ENCODE results near the gene SLC8A1. TPM values are rescaled to one million over a fixed set of nuclear protein-coding genes. Genes with fewer than 3 reads are reported as not detected.

SLC8A1 gene
- total and polyA plus RNA-seq, 2 donors (not counting 1 experiment from before 2014, with no cell fraction given), result 0.07 to 0.20 TPM

DNA sequence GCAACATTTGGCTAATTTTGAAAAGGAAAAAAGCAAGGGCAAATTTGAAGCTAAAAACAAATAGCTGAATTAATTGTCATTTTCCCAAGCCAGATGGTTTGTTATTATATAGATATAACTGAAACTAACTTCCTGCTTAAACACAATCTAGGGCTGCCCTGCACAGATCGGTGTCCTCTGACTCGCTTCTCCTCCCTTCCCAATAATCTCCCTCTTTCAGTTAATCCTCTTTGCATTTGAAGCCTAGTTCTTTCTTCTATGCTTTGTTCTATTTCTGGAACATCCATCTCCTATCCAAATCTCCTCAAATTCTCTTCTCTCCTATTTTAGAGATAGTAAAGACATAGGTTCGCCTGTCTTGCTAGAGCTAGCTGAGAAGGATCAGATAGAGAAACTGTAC lies 328.1 kb downstream of the SLC8A1 start:
- intact Hi-C loops (cut with micrococcal nuclease), result no loop called here
- DNase-seq (no peak), ATAC-seq (ENCODE audit: low read depth) (no peak)
- no peak overlapping the region for H3K4me3 Mint-ChIP-seq
- H3K4me3 ChIP-seq (ENCODE audit: control extremely low read depth in 1 of 5, extremely low read depth in 1 of 5, insufficient read depth in 1 of 5, low read depth in 2 of 5, low read length in 4 of 5), result no peak overlapping the region
- POLR2A ChIA-PET, result no interaction called here
- no peak overlapping the region for H3K4me2 ChIP-seq (replicated peaks; ENCODE audit: low read depth, low read length, poor library complexity, severe bottlenecking)
- no peaks in the 10 kb centered on the region for H3K36me3 ChIP-seq (replicated peaks in 1 of 2; ENCODE audit: control extremely low read depth in 1 of 2, control insufficient read depth in 1 of 2, extremely low read depth in 1 of 2, insufficient read depth in 2 of 2, low read length in 1 of 2)
- WGBS (ENCODE audit: insufficient coverage), result 100% methylated on average over 2 of the region's 3 CpGs
- no peak overlapping the region for H3K9ac ChIP-seq (ENCODE audit: low read length)
- H3K9me3 ChIP-seq (ENCODE audit: control extremely low read depth in 1 of 3, control insufficient read depth in 2 of 3, insufficient read depth in 1 of 3, low read length in 2 of 3), result no peaks in the 10 kb centered on the region
- CTCF ChIA-PET, result no interaction called here
- no peaks in the 10 kb centered on the region for H4K20me1 ChIP-seq (ENCODE audit: control insufficient read depth, insufficient read depth, low read length, poor library complexity, severe bottlenecking)
- H3K4me1 Mint-ChIP-seq, result no peaks in the 10 kb centered on the region
- no peaks in the 10 kb centered on the region for H3K4me1 ChIP-seq (ENCODE audit: control insufficient read depth in 2 of 2, insufficient read depth in 2 of 2, low read length in 2 of 2)
- H2AFZ ChIP-seq (ENCODE audit: insufficient read depth, low read depth, low read length, poor library complexity, severe bottlenecking), result no peak overlapping the region
- H3K27me3 Mint-ChIP-seq, result no peaks in the 10 kb centered on the region
- no peak overlapping the region for H3K27ac Mint-ChIP-seq
- H3K27me3 ChIP-seq (replicated peaks in 1 of 4; ENCODE audit: control extremely low read depth in 1 of 4, control insufficient read depth in 3 of 4, insufficient read depth in 4 of 4, low read length in 3 of 4), result no peaks in the 10 kb centered on the region
- TF ChIP-seq EZH2 (IDR thresholded peaks at IDR 0.05; ENCODE audit: borderline replicate concordance, insufficient read depth, low read depth, low read length, poor library complexity, severe bottlenecking), result no peak
- TF ChIP-seq, protein P1, sequence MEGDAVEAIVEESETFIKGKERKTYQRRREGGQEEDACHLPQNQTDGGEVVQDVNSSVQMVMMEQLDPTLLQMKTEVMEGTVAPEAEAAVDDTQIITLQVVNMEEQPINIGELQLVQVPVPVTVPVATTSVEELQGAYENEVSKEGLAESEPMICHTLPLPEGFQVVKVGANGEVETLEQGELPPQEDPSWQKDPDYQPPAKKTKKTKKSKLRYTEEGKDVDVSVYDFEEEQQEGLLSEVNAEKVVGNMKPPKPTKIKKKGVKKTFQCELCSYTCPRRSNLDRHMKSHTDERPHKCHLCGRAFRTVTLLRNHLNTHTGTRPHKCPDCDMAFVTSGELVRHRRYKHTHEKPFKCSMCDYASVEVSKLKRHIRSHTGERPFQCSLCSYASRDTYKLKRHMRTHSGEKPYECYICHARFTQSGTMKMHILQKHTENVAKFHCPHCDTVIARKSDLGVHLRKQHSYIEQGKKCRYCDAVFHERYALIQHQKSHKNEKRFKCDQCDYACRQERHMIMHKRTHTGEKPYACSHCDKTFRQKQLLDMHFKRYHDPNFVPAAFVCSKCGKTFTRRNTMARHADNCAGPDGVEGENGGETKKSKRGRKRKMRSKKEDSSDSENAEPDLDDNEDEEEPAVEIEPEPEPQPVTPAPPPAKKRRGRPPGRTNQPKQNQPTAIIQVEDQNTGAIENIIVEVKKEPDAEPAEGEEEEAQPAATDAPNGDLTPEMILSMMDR (IDR thresholded peaks at IDR 0.05), result no peak
- H3K9me3 Mint-ChIP-seq (ENCODE audit: insufficient read depth), result no peaks in the 10 kb centered on the region
- H3K79me2 ChIP-seq (ENCODE audit: control insufficient read depth, insufficient read depth, low read length), result no peaks in the 10 kb centered on the region
- no peak overlapping the region for H3K27ac ChIP-seq (ENCODE audit: low read length in 2 of 2)

DNA sequence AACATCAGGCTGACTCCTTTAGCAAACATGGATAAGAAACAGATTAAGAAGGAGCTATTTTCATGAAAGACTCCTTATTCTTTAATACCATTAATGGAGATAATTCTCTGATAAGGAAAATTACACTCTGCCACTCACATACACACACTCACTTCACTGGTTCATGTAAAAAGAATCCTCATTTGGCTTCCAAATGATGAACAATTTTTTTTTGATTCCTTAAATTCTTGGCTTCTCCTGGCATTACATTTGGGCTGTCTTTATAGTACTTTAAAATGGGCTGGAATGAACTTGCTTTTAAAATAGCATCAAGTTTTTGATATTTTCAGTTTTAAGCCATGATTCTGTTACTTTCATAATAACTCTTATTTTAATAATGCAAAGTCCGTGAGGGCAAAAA lies 328.6 kb downstream of the SLC8A1 start:
- ChIA-PET POLR2A (no interaction called here), CTCF (no interaction called here)
- Histone ChIP-seq H3K4me2 (replicated peaks; ENCODE audit: low read depth, low read length, poor library complexity, severe bottlenecking) (no peak overlapping the region), H4K20me1 (ENCODE audit: control insufficient read depth, insufficient read depth, low read length, poor library complexity, severe bottlenecking) (no peaks in the 10 kb centered on the region), H3K27me3 (replicated peaks in 1 of 4; ENCODE audit: control extremely low read depth in 1 of 4, control insufficient read depth in 3 of 4, insufficient read depth in 4 of 4, low read length in 3 of 4) (no peaks in the 10 kb centered on the region), H3K9ac (ENCODE audit: low read length) (no peak overlapping the region), H3K4me1 (ENCODE audit: control insufficient read depth in 2 of 2, insufficient read depth in 2 of 2, low read length in 2 of 2) (no peaks in the 10 kb centered on the region), H3K36me3 (replicated peaks in 1 of 2; ENCODE audit: control extremely low read depth in 1 of 2, control insufficient read depth in 1 of 2, extremely low read depth in 1 of 2, insufficient read depth in 2 of 2, low read length in 1 of 2) (no peaks in the 10 kb centered on the region), H3K9me3 (ENCODE audit: control extremely low read depth in 1 of 3, control insufficient read depth in 2 of 3, insufficient read depth in 1 of 3, low read length in 2 of 3) (no peaks in the 10 kb centered on the region), H2AFZ (ENCODE audit: insufficient read depth, low read depth, low read length, poor library complexity, severe bottlenecking) (no peak overlapping the region), H3K4me3 (ENCODE audit: control extremely low read depth in 1 of 5, extremely low read depth in 1 of 5, insufficient read depth in 1 of 5, low read depth in 2 of 5, low read length in 4 of 5) (no peak overlapping the region), H3K27ac (ENCODE audit: low read length in 2 of 2) (no peak overlapping the region), H3K79me2 (ENCODE audit: control insufficient read depth, insufficient read depth, low read length) (no peaks in the 10 kb centered on the region)
- intact Hi-C loops (cut with micrococcal nuclease), result no loop called here
- Mint-ChIP-seq H3K27ac (no peak overlapping the region), H3K9me3 (ENCODE audit: insufficient read depth) (no peaks in the 10 kb centered on the region), H3K27me3 (no peaks in the 10 kb centered on the region), H3K4me3 (no peak overlapping the region), H3K4me1 (no peaks in the 10 kb centered on the region)
- WGBS (ENCODE audit: insufficient coverage), result no CpG with 5 or more reads among the region's 1 CpG
- TF ChIP-seq EZH2 (IDR thresholded peaks at IDR 0.05; ENCODE audit: borderline replicate concordance, insufficient read depth, low read depth, low read length, poor library complexity, severe bottlenecking), result no peak
- TF ChIP-seq, protein P1 (IDR thresholded peaks at IDR 0.05), result no peak
- ATAC-seq (ENCODE audit: low read depth) (no peak), DNase-seq (no peak)

Measured in B cell (primary cell).